ENCODE results near the gene CMTM7. TPM values are rescaled to one million over a fixed set of nuclear protein-coding genes. Genes with fewer than 3 reads are reported as not detected.

The CMTM7 gene
- total and polyA plus RNA-seq, 2 of the 13 experiments (the other 11 are each of a cell fraction or from before 2014, with no cell fraction given): 20.9 to 21.4 TPM

GRCh38 chr3:32502118-32502945 lies 110.7 kb downstream of the CMTM7 start, which contains the start of gene CMTM6 (continued):
- no peak for TF ChIP-seq EP300 (IDR thresholded peaks at IDR 0.05; ENCODE audit: low read depth in 2 of 2, low read length in 2 of 2)
- TF ChIP-seq EP300 (CRISPR knock-in tag; IDR thresholded peaks at IDR 0.05; ENCODE audit: borderline replicate concordance): no peak
- peak; percentile 5; the same call in 1 of the 2 replicates for TF ChIP-seq THAP11 (CRISPR knock-in tag; IDR thresholded peaks at IDR 0.05)
- no peak for TF ChIP-seq ZXDC (CRISPR knock-in tag; IDR thresholded peaks at IDR 0.05)
- no peak; the same call in 1 of the 2 replicates for TF ChIP-seq BRF2 (CRISPR knock-in tag; IDR thresholded peaks at IDR 0.05)
- peak; percentile 81 for TF ChIP-seq POLR2G (IDR thresholded peaks at IDR 0.05; ENCODE audit: low read depth, low read length)
- TF ChIP-seq ZNF326 (CRISPR knock-in tag; IDR thresholded peaks at IDR 0.05; ENCODE audit: borderline replicate concordance): no peak
- no peak for TF ChIP-seq ZNF543 (CRISPR knock-in tag; IDR thresholded peaks at IDR 0.05)
- no peak for TF ChIP-seq PREB (CRISPR knock-in tag; IDR thresholded peaks at IDR 0.05)
- TF ChIP-seq SMAD3 (CRISPR knock-in tag; IDR thresholded peaks at IDR 0.05): peak; percentile 66
- no peak for TF ChIP-seq SP2 (CRISPR knock-in tag; IDR thresholded peaks at IDR 0.05)
- no peak for TF ChIP-seq ZNF574 (CRISPR knock-in tag; IDR thresholded peaks at IDR 0.05)
- no peak for TF ChIP-seq MEIS2 (CRISPR knock-in tag; IDR thresholded peaks at IDR 0.05)
- TF ChIP-seq ZNF317 (CRISPR knock-in tag; IDR thresholded peaks at IDR 0.05): no peak
- TF ChIP-seq MAF1 (CRISPR knock-in tag; IDR thresholded peaks at IDR 0.05; ENCODE audit: borderline replicate concordance): no peak
- TF ChIP-seq ZZZ3 (CRISPR knock-in tag; IDR thresholded peaks at IDR 0.05; ENCODE audit: borderline replicate concordance): no peak
- TF ChIP-seq FOXO1 (CRISPR knock-in tag; IDR thresholded peaks at IDR 0.05): 0 out of 2 replicates have a peak, but pooled peaks have one; percentile 22
- TF ChIP-seq ZSCAN29 (CRISPR knock-in tag; conservative IDR thresholded peaks at IDR 0.05): 0 out of 2 replicates have a peak, but pooled peaks have one; percentile 43
